ENCODE measurements around the gene LCOR.
"Not testable (repeated sequence)": the region's sequence is repeated elsewhere in the genome, so short reads cannot be mapped to it uniquely, and the experiment has no call there.

LCOR gene

DNA sequence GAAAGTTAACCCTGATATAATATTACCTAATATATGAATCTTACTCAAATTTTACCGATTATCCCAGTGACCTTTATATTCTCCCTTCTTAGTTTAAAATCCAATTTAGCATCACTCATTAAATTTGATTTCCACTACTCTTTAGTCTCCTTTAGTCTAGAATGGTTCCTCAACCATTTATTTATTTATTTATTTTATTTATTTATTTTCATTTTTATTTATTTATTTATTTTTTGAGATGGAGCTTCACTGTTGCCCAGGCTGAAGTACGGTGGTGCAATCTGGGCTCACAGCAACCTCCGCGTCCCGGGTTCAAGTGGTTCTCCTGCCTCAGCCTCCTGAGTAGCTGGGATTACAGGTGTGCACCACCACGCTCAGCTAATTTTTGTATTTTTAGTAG lies 92.8 kb downstream of the LCOR start:
- DNase-seq = no peak

DNA sequence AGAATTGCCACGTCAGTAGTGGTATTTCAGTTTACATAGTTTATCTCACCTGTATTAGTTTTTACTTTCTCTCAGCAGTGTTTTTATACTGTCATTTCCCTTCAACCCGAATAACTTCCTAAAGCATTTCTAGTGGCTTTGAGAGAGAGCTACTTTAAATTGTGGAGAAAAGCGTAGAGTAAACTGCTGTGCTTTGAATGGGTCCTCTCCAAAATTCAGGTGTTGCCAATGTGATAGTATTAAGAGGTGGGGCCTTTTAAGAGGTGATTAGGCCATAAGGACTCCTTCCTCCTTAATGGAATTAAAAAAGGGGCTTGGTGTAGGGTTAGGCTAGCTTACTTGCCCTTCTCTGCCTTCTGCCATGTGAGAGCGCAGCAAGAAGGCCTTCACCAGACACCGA lies 98.4 kb downstream of the LCOR start:
- DNase-seq = no peak

DNA sequence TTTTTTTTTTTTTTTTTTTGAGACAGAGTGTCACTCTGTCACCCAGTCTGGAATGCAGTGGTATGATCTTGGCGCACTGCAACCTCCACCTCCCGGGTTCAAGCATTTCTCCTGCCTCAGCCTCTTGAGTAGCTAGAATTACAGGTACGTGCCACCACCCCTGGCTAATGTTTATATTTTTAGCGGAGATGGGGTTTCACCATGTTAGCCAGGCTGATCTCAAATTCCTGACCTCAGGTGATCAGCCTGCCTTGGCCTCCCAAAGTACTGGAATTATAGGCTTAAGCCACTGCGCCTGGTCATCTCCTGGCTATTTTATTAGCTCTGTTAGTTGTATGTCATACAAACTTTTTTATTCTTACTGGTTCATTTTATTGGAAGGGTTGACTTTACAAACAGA lies 103.0 kb downstream of the LCOR start:
- no peak for DNase-seq

DNA sequence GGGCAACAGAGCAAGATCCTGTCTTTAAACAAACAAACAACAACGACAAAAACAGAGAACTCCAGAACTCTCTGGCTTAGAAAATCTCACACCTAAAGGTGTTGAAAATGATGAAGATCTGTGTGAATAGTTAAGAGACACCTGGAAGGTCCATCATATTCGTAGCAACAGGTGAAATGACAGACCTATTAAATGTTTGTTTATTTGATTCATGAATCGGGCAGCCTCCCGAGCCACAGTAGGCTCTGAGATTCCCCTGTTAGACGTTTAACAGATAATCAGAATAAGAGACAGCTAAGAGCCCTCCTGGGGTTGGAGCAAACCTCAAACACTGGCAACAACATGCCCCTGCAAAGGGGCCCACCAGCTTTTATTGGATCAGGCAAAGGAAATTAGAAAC lies 103.7 kb downstream of the LCOR start:
- DNase-seq = no peak

DNA sequence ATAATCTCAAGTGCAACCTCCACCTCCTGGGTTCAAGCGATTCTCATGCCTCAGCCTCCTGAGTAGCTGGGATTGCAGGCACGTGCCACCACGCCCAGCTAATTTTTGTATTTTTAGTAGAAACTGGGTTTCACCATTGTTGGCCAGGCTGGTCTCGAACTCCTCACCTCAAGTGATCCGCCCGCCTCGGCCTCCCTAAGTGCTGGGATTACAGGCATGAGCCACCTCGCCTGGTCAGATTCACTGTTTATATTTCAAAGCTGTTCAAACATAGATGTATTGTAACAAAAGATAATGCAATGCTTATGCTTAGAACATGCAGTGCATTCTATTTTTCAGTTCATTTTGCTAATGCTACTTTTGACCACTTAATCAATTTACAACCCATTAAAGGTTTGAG lies 111.1 kb downstream of the LCOR start:
- not testable (repeated sequence) for DNase-seq

DNA sequence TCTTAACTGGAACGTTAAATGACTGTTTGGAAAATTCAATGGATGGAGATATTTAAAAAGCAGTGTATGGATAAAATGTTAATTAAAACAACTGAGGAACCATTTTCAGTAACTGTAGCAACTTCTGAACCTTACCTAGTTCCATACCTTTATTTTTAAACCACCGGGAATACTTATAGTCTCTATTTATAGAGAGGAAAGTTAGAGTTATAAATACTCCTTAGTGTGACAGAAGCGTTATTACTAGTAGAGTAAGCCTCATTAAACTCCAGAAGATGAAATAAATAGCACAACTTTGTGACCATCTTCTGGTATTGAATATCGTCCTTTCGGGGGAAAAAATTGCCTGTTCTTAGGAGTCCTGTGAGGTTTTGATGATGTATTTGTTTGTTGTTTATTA lies 114.9 kb downstream of the LCOR start:
- DNase-seq = no peak

DNA sequence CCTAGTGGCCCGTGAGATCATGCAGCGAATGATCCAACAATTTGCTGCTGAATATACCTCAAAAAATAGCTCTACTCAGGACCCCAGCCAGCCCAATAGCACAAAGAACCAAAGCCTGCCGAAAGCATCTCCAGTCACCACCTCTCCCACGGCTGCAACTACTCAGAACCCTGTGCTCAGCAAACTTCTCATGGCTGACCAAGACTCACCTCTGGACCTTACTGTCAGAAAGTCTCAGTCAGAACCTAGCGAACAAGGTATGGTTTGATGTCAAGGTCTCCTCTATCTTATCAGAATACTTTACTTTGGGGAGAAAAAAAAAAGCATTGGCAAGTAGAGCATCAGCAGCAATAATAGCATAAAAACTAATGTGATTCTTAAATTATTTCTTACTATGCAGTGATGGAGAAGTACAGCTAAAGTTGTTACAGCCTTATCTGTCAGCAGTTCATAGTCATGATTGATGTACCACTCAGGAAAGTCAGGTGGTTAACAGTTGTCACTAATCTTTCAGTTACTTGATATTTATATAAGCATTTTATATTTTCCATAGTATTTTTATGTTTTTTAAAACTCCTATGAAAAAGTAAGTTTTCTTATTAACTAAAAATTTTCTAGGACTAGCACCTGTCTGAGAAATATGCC lies 117.1 kb downstream of the LCOR start:
- no peak for DNase-seq

DNA sequence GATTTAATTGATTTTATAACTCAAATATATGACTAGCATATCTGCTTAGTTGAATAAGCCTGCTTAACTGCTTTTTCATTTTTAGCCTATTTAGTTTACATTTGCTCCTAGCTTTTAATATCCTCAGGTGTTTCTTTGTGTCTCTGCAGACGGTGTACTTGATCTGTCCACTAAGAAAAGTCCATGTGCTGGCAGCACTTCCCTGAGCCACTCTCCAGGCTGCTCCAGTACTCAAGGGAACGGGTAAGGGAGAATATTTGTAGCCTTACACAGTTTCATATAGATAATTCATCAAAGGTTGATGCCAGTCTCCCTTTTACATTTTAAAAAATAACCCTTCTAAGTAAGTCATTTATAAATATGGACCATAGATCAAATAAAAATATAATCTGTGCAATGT lies 119.9 kb downstream of the LCOR start:
- DNase-seq = no peak

DNA sequence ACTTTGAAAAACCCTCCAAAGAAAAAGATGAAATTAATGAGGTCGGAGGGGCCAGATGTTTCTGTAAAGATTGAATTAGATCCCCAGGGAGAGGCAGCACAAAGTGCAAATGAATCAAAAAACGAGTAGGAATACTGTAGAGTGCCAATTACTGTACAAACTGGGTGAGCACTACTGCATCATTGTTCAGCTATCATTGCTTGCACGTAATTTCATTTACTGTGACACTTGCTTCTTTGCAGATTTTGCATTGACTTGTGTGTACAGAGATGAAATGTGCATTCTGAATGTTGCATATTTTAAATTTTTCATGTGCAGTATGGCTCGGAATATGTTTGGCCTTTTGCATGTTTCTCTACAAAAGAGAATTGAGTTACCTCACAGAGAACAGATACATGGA lies 123.7 kb downstream of the LCOR start:
- DNase-seq = no peak

DNA sequence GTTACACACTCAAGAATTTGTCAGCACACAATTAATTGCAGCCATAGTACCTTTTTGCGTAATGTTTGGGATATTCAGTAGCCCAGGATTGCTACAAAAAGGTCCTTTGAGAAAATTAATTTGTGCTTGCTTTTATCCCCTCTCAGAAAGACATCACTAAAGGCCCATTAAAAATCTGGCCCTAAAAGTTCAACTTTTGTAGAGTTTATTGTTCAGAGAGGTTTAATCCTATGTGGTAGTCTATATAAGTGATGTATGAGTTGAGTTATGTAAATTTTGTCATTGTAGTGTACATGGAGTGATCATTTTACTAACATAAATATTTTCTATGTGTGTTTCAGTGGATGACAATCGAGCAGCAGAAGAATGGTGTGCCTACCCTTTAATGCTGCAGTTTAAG lies 126.0 kb downstream of the LCOR start:
- no peak for DNase-seq

DNA sequence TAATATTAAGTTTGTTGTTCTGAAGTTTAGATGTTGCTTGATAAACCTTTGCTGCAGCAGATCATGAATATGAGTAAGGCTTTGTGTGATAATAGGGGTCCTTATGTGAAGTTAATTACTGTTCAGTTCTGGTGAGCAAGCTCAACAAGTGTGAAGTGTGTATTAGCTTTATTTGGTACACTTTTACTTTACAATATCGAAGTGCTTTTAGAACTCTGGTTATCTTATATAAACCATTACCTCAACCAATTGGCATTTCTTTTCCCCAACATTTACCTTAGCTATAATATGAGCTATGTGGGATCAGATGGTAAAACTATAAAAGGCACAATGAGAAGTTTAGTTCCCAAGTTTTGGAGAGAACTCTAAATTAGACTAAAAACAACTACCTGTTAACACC lies 127.6 kb downstream of the LCOR start:
- no peak for DNase-seq

DNA sequence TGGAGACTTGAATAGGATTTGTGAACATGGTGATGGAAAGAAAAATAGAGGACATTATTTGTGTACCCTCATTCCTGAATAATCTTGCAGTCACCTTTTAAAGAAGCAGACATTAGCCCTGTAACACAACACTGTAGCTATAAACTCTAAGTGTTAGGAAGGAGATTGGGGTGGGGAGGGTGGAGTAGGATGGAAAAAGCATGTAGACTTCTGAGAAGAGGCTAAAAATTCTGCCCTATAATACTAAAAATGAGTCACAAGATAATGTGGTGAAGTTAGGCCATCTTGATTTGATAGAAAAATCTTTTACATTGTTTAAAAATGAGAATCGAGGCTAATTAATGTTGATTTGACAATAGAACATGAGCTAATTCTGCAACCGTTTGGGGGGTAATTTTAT lies 128.8 kb downstream of the LCOR start:
- no peak for DNase-seq

DNA sequence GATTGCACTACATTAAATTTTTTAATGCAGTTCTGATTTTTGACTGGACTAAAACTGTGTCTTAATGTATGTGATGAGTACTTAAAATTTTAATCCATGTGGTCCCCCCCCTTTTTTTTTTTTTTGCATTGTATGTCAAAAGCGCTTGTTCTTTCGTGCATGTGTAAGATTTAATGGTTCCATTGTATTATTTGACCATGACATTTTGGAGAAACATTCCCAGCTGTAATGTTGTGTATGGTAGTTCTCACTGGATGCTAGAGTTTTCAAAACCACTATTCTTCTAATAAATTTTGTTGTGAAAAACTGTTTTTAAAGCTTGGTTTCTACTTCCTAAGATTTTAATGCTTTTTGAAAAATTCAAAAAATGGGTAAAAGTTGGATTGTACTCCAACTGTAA lies 132.0 kb downstream of the LCOR start:
- peak in 1 of 56 donors; percentile 43 for DNase-seq

DNA sequence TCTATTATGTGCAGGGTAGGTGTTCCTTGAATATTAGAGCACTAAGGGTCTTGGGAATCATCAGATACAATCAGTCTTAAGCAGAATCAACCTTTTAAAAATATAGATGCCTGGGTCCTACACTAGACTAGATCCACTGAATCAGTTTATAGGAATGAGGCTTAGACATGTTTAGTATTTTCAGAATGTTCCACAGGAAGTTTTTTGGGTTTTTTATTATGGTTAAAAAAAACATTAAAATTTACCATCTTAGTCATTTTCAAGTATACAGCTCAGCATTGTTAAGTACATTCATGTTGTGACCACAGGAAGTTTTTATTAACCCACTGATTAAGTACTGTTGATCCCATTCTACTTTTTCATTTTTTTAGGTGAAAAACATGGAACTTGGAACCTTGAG lies 135.7 kb downstream of the LCOR start:
- no peak for DNase-seq

DNA sequence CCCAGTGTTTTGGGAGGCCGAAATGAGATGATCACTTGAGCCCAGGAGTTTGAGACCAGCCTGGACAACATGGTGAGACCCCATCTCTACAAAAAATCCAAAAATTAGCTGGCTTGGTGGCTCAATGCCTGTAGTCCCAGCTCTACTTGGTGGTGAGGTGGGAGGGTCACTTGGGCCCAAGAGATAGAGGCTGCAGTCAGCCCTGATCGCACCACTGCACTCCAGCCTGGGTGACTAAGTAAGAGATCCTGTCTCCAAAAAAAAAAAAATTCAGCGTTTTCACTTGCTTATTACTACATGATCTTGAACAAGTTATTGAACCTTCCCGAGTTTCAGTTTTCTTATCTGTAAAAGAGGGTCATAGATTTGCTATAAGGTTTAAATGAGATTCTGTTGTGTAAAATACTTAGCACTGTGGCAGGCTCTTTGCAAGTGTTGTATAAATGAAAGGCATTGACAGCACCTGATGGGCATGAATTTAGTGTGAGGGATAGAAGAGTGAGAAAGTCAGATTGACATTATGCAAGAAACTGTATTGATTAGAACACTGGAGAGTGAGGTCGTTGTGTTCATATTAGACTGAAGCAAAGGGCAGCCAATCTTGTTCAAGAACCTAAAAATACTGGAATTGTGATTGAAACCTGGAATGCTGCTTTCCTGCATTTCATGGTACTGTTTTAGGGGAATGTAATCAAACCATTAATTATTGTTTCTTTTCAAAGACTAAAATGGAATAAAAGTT lies 136.8 kb downstream of the LCOR start:
- no peak for DNase-seq

DNA sequence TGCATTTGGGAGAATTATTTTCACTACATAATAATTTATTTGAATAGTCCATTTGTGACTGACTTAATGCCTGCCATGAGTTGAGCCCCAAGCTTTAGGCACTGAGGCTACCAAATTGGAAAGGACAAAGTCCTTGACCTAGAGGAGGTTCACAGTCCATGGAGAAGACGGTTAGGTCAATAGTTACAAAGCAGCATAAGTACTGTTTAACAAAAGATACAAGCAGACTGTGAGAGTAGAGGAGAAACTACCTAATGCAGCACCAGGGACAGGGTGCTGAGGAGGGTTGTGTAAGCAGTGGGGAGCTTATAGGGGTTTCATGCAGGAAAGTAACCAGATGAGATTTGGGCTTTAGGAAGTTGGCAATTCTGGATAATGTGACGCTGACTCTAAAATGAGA lies 139.2 kb downstream of the LCOR start:
- DNase-seq = no peak

DNA sequence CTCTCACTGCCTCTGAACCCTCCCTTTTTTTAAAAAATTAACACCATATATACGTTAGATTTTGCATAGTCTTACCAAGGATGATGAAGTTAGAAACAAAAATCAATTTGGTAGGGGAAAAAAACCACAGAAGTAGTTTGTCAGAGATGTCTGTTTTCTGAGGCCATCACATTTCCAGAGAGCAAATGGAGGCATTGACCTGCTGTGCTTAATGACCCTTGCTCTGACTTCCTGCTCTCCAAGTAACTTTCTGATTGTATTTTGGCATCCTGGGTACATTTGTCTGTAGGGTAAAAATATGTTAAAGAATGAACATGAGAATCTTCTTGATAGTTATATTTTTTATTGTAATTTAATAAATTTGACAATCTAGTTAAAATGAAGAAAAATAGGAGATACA lies 140.2 kb downstream of the LCOR start:
- DNase-seq = no peak

DNA sequence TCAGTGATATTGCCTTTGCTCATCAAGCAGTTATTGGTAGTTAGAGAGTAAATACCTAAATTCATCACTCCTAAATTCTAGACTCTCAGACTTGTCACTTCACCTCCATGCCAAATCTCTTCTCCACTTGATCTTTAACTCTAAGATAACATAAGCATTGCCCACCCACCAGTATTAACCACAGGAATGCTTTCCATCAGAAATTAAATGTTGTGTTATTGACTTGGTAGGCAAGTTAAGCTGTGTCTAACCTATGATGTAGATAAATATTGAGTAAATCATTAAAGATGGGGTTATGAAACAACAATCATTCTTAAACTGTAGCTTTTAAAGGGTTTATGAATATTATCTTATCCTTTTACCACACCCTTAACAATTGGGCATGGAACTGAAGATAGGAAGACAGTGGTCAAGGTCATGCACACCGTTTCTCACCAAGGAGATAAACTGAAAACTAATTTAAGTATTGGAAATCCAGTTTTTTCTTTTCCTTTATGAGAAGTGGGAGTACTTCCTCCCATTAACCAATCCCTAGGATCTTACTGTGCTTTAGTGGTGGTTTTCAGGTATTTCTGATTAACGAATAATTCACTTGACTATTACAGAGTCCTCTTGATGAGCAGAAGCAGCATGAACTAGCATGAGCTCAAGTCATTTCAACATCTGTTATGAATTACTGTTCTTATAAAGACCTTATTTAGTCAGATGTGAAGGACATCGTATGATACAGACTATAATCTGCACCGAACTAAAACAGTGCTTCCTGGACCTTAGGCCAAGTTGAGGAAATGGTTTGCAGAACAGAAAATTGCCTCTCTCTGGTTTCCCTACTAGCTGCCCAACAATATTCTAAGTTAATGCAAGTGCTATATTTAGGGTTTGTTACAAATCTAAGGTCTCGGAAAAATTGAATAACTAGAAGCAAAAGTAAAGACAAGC lies 142.0 kb downstream of the LCOR start:
- no peak for DNase-seq

DNA sequence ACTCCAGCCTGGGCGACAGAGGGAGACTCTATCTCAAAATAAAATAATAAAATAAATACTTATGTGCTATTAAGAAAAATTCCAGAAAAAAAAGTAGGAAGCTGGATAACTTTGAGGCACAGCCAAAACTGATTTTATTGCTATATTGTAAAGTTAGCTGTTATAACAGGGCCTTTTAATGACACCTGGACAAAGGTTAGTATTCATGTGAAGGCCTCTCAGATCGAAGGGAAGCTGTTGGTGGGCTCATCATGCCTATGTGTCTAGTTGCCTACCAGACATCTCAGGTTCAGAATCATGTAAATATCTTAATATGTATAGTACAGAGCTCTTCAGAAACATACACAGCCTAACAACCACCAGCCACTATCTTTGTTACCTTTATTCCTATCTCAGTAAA lies 143.0 kb downstream of the LCOR start:
- no peak for DNase-seq

DNA sequence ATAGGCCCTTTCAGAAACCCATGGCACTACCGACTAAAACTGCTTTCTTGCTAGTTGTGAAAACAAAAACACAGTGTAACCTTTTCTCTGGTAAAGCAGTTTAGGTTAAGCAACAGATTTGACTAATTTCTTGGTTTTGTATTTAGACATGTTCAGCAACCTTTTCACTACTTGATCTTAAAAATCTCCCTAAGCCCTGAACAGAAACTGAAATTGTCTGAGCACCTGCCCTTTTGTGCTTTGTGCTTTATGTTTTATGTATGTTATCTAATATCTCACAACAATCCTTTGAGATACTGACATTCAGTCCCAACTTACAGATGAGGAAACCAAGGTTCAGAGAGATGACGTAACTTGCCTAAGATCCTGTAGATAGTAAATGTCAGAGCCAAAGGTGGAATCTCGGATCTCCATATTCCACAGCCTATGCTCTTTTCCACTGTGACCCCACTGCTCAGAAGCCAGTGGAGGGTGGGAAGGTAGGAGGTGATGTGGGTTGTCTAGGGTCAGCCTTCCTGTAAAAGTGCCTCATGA lies 146.6 kb downstream of the LCOR start:
- DNase-seq = no peak

DNA sequence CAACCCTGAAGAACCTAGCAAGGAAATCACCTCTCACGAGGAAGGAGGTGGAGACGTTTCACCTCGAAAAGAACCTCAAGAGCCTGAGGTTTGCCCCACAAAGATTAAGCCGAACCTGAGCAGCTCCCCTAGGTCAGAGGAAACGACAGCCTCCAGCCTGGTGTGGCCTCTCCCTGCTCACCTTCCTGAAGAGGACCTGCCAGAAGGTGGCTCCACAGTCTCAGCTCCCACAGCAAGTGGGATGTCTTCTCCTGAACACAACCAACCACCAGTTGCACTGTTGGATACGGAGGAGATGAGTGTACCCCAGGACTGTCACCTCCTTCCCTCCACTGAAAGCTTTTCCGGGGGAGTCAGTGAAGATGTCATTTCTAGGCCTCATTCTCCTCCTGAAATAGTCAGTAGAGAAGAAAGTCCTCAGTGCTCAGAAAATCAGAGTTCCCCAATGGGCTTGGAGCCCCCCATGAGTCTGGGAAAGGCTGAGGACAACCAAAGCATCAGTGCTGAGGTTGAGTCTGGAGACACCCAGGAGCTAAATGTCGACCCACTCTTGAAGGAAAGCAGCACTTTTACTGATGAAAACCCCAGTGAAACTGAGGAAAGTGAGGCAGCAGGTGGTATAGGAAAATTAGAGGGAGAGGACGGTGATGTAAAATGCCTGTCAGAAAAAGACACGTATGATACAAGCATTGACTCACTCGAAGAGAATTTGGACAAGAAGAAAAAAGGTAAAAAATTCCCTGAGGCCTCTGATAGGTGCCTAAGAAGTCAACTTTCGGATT lies 150.2 kb downstream of the LCOR start:
- DNase-seq = no peak
